Stomach (tissue), 9 donors: ENCODE data around the gene BHLHA15. TPM values are rescaled to one million over a fixed set of nuclear protein-coding genes. Genes with fewer than 3 reads are reported as not detected.

ENCODE experiments used
- DNase-seq, 2 donors: peaks; one replicate each; pipeline versions ENCODE4 v3.0.0 to v3.0.0-alpha.2; 2013 to 2019
- H3K27ac ChIP-seq, 5 donors: fragments of 200-600 bp in 4 of 5; sonication (generic) in 4 of 5; one replicate each; pipeline ENCODE4 v1.5.1; 2013 to 2019; ENCODE audit warnings: mild to moderate bottlenecking in 1 of 5, moderate library complexity in 1 of 5
- H3K27me3 ChIP-seq, 3 donors: fragments of 200-600 bp; sonication (generic); one replicate each; pipeline ENCODE4 v1.5.1; 2017 to 2019; ENCODE audit warnings: mixed run types in 1 of 3
- H3K36me3 ChIP-seq, 4 donors: fragments of 200-600 bp; sonication (generic); 1 replicate in 3 of 4; 2 replicates in 1 of 4; pipeline ENCODE4 v1.5.1; 2016 to 2019
- H3K4me1 ChIP-seq, 4 donors: fragments of 200-600 bp; sonication (generic); one replicate each; pipeline ENCODE4 v1.5.1; 2016 to 2019
- H3K4me3 ChIP-seq, 4 donors: fragments of 200-600 bp; sonication (generic) in 3 of 4; one replicate each; pipeline ENCODE4 v1.5.1; 2016 to 2019; ENCODE audit warnings: mild to moderate bottlenecking in 1 of 4
- H3K9me3 ChIP-seq, 4 donors: fragments of 200-600 bp; sonication (generic); one replicate each; pipeline ENCODE4 v1.5.1; 2016 to 2019
- EP300 ChIP-seq: sonication (generic); formaldehyde crosslinking; IDR thresholded peaks from one replicate; pipeline ENCODE4 v1.6.1; 2017; ENCODE audit warnings: antibody characterized with exemption
- POLR2A ChIP-seq, 4 donors: fragments of 450-650 bp; IDR thresholded peaks; one replicate each; pipeline ENCODE4 v1.6.1; 2016; ENCODE audit warnings: antibody characterized with exemption in 4 of 4, control low read depth in 2 of 4, mild to moderate bottlenecking in 1 of 4, moderate library complexity in 1 of 4
- POLR2AphosphoS5 ChIP-seq, 3 donors: sonication (generic); formaldehyde crosslinking; IDR thresholded peaks; one replicate each; pipeline ENCODE4 v1.6.1; 2016; ENCODE audit warnings: antibody characterized with exemption in 3 of 3
- WGBS, 5 donors: extraction: QIAGEN DNeasy Blood & Tissue Kit in 3 of 5; methylation state at CpG; one replicate each; pipeline versions ENCODE4 v1.1.5 to v1.1.7; 2013 to 2018; 5-methylcytosine and 5-hydroxymethylcytosine counted together
- intact Hi-C: fragments of 100-400 bp; cut with DNase I; formaldehyde crosslinking; loops from one replicate; pipeline ENCODE4 v1.15.1; 2023; ENCODE audit warnings: low total_unique reads
- polyA plus RNA-seq, 3 donors: library from polyadenylated mRNA; stranded (reverse); fragments of 200-250 nt; gene quantifications; one replicate each; pipeline ENCODE4 v1.2.3, GENCODE V29; 2013
- total RNA-seq, 5 donors: library from RNA; depleted of rRNA; stranded (reverse); fragments of >200 nt; gene quantifications; one replicate each; pipeline versions ENCODE4 v1.1.0 to v1.2.3, GENCODE V29; 2014 to 2016
- TF ChIP-seq, protein P1 (sequence below), 7 experiments: fragments of 450-650 bp in 4 of 7; fragments of 200-600 bp in 3 of 7; sonication (generic) in 3 of 7; IDR thresholded peaks; one replicate each; pipeline ENCODE4 v1.5.1; 2016 to 2019; ENCODE audit warnings: antibody characterized with exemption in 7 of 7, control low read depth in 2 of 7, mild to moderate bottlenecking in 1 of 7
- donor health status: healthy with polysubstance abuse.
- donor health status: Bipolar disorder and iron deficiency.
- donor health status: healthy.

BHLHA15 gene
- total and polyA plus RNA-seq, 8 donors = 1.3 to 108 (median 11.3) TPM; not detected in 2

DNA sequence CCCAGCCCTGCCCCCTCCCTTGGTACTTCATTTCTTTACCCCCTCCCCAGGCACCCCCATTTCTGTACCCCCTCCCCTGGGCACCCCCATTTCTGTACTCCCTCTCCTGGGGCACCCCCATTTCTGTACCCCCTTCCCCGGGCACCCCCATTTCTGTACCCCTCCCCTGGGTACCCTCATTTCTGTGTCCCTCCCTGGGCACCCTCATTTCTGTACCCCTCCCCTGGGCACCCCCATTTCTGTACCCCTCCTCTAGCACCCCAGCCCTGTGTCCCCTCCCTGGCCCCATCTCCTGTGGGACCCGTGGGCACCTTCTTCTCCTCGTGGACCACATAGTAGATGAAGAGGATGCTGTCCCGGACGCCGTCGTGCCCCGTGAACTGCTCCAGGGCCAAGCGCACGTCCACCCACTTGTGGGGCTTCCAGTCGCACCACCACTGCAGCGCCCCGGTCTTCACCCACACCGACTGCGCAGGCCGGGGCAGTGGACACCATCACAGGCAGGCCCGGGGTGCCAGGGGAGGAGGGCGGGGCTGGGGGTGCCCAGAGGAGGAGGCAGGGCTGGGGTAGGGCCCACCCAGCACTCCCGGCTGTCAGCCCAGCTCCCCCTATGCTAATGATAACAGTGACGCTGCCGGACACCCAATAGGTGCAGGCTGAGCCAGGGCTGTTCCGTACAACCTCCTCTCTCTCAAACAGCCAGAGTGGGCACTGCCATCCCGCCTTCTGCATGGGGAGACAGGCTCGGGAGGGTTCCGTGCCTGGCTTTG lies 20.4 kb downstream of the BHLHA15 start:
- 89 to 95% (median 92%) methylated on average over 3 to 25 of the region's 25 CpGs for WGBS, 5 donors

DNA sequence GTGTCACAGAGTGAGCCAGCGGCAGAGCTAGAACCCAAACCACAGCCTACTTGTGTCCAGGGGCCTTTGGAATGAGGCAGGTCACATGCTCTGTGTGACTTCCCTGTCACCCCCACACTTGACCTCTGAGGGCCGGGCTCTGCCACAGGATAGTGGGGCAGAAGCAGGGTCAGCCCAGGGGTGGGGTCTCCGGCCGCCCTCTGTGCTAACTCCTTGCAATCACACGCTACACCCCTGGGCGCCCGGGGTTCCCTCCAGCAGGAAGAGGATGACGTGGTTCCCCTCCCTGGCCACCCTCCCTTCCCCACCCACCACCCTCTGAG lies 21.0 kb downstream of the BHLHA15 start:
- H3K4me3 ChIP-seq = no peak overlapping the region
- no peak for DNase-seq
- no peaks in the 10 kb centered on the region for H3K9me3 ChIP-seq
- H3K4me1 ChIP-seq = no peaks in the 10 kb centered on the region
- TF ChIP-seq POLR2A (IDR thresholded peaks at IDR 0.05) (no peak), EP300 (no peak), POLR2AphosphoS5 (IDR thresholded peaks at IDR 0.05) (no peak)
- TF ChIP-seq, protein P1, sequence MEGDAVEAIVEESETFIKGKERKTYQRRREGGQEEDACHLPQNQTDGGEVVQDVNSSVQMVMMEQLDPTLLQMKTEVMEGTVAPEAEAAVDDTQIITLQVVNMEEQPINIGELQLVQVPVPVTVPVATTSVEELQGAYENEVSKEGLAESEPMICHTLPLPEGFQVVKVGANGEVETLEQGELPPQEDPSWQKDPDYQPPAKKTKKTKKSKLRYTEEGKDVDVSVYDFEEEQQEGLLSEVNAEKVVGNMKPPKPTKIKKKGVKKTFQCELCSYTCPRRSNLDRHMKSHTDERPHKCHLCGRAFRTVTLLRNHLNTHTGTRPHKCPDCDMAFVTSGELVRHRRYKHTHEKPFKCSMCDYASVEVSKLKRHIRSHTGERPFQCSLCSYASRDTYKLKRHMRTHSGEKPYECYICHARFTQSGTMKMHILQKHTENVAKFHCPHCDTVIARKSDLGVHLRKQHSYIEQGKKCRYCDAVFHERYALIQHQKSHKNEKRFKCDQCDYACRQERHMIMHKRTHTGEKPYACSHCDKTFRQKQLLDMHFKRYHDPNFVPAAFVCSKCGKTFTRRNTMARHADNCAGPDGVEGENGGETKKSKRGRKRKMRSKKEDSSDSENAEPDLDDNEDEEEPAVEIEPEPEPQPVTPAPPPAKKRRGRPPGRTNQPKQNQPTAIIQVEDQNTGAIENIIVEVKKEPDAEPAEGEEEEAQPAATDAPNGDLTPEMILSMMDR (IDR thresholded peaks at IDR 0.05) = no peak
- peaks cover 6 to 96% (median 85%) of the 10 kb centered on the region in 4 donors for H3K36me3 ChIP-seq
- WGBS, 5 donors = 93 to 100% (median 96%) methylated on average over 1 to 8 of the region's 8 CpGs
- intact Hi-C loops = no loop called here
- H3K27ac ChIP-seq = no peak overlapping the region
- no peaks in the 10 kb centered on the region for H3K27me3 ChIP-seq

More for the DNA sequence above, 20.4 kb downstream of the BHLHA15 start:
- Histone ChIP-seq H3K4me3 (no peak overlapping the region), H3K4me1 (no peaks in the 10 kb centered on the region), H3K27ac (no peak overlapping the region), H3K36me3 (peaks cover 6 to 96% (median 82%) of the 10 kb centered on the region in 4 donors), H3K9me3 (no peaks in the 10 kb centered on the region), H3K27me3 (no peaks in the 10 kb centered on the region)
- DNase-seq = no peak
- TF ChIP-seq EP300 (no peak), POLR2AphosphoS5 (IDR thresholded peaks at IDR 0.05) (no peak)
- TF ChIP-seq, protein P1 (IDR thresholded peaks at IDR 0.05) = no peak
- intact Hi-C loops = no loop called here

GRCh38 chr7:98232799-98233198 lies 21.6 kb downstream of the BHLHA15 start:
- Histone ChIP-seq H3K36me3 (peaks cover 6 to 96% (median 86%) of the 10 kb centered on the region in 4 donors), H3K9me3 (no peaks in the 10 kb centered on the region), H3K4me3 (no peak overlapping the region), H3K4me1 (no peaks in the 10 kb centered on the region), H3K27ac (no peak overlapping the region), H3K27me3 (no peaks in the 10 kb centered on the region)
- TF ChIP-seq POLR2A (IDR thresholded peaks at IDR 0.05) = no peak
- TF ChIP-seq, protein P1 (IDR thresholded peaks at IDR 0.05) = no peak
- no peak for TF ChIP-seq EP300
- no peak for TF ChIP-seq POLR2AphosphoS5 (IDR thresholded peaks at IDR 0.05)
- no peak for DNase-seq
- 92 to 94% (median 94%) methylated on average over 11 to 16 of the region's 16 CpGs for WGBS, 5 donors
- intact Hi-C loops = no loop called here

- intact Hi-C loops = no loop called here
- H3K4me3 ChIP-seq = no peak overlapping the region
- no peak for DNase-seq
- H3K27me3 ChIP-seq = no peaks in the 10 kb centered on the region
- no peaks in the 10 kb centered on the region for H3K4me1 ChIP-seq
- TF ChIP-seq POLR2A (IDR thresholded peaks at IDR 0.05) = no peak
- no peak for TF ChIP-seq EP300
- no peak for TF ChIP-seq POLR2AphosphoS5 (IDR thresholded peaks at IDR 0.05)
- TF ChIP-seq, protein P1 (IDR thresholded peaks at IDR 0.05) = no peak
- peaks cover 12 to 96% (median 86%) of the 10 kb centered on the region in 4 donors for H3K36me3 ChIP-seq
- H3K9me3 ChIP-seq = no peaks in the 10 kb centered on the region
- H3K27ac ChIP-seq = no peak overlapping the region
- 90 to 95% (median 92%) methylated on average over 18 to 32 of the region's 32 CpGs for WGBS, 5 donors
Observed at GRCh38 chr7:98233219-98234070, 22.2 kb downstream of the BHLHA15 start.
